Cardiac fibroblast (primary cell): ENCODE measurements around the gene NOX5.

Experiments used
- DNase-seq, 2 donors: peaks; one replicate each; pipeline versions ENCODE4 v3.0.0 to v3.0.0-alpha.2; 2010; ENCODE audit warnings: low read depth in 2 of 2
- H3K4me3 ChIP-seq, 2 donors: replicated peaks in 1 of 2; 1 replicate in 1 of 2; 2 replicates in 1 of 2; pipeline ENCODE4 v1.5.1; 2011; ENCODE audit warnings: low read depth in 2 of 2, low read length in 2 of 2, mild to moderate bottlenecking in 2 of 2, moderate library complexity in 1 of 2
- CTCF ChIP-seq: IDR thresholded peaks from one replicate; pipeline ENCODE4 v1.5.1; 2011; ENCODE audit warnings: low read depth, mild to moderate bottlenecking, low read length, inconsistent platforms

Gene NOX5

GRCh38 chr15:69089258-69089657, 74.8 kb downstream of the NOX5 start:
- no peak for TF ChIP-seq CTCF
- no peak for DNase-seq
- H3K4me3 ChIP-seq: no peak overlapping the region

- peak; percentile 66 to 79 for DNase-seq
- no peak overlapping the region for H3K4me3 ChIP-seq
- no peak for TF ChIP-seq CTCF
These were observed 75.9 kb downstream of the NOX5 start for GRCh38 chr15:69090197-69090948.

GRCh38 chr15:69091654-69092053, 77.2 kb downstream of the NOX5 start:
- H3K4me3 ChIP-seq: no peak overlapping the region
- DNase-seq: no peak
- no peak for TF ChIP-seq CTCF

GRCh38 chr15:69092159-69092558, 77.7 kb downstream of the NOX5 start:
- peak; percentile 73 to 76 for DNase-seq
- H3K4me3 ChIP-seq: no peak overlapping the region
- no peak for TF ChIP-seq CTCF

- DNase-seq: peak; percentile 43 to 63
- no peak overlapping the region for H3K4me3 ChIP-seq
- no peak for TF ChIP-seq CTCF
These were observed 78.6 kb downstream of the NOX5 start for GRCh38 chr15:69093127-69093526.

- TF ChIP-seq CTCF: no peak
- H3K4me3 ChIP-seq: no peak overlapping the region
- no peak for DNase-seq
These were observed 79.1 kb downstream of the NOX5 start for GRCh38 chr15:69093614-69094013.
